HG03066 (cell line): ENCODE measurements around the gene PRPSAP1.
"Not testable (repeated sequence)": the region's sequence is repeated elsewhere in the genome, so short reads cannot be mapped to it uniquely, and the experiment has no call there.

Experiments used
- ATAC-seq: cut with Tn5 transposase; IDR thresholded peaks from one replicate; pipeline ENCODE4 v1.9.1; 2021; ENCODE audit warnings: low read depth; ENCODE audit not compliant: unreplicated experiment

Gene PRPSAP1

GRCh38 chr17:76363107-76363842, 9.6 kb upstream of the PRPSAP1 start:
- no peak for ATAC-seq

GRCh38 chr17:76360461-76360860, 6.7 kb upstream of the PRPSAP1 start:
- ATAC-seq: no peak

- ATAC-seq: not testable (repeated sequence)
Measured at GRCh38 chr17:76359776-76360175, 6.1 kb upstream of the PRPSAP1 start.

GRCh38 chr17:76359375-76359774, 5.7 kb upstream of the PRPSAP1 start:
- no peak for ATAC-seq

GRCh38 chr17:76357597-76358158, 4.0 kb upstream of the PRPSAP1 start:
- no peak for ATAC-seq

DNA sequence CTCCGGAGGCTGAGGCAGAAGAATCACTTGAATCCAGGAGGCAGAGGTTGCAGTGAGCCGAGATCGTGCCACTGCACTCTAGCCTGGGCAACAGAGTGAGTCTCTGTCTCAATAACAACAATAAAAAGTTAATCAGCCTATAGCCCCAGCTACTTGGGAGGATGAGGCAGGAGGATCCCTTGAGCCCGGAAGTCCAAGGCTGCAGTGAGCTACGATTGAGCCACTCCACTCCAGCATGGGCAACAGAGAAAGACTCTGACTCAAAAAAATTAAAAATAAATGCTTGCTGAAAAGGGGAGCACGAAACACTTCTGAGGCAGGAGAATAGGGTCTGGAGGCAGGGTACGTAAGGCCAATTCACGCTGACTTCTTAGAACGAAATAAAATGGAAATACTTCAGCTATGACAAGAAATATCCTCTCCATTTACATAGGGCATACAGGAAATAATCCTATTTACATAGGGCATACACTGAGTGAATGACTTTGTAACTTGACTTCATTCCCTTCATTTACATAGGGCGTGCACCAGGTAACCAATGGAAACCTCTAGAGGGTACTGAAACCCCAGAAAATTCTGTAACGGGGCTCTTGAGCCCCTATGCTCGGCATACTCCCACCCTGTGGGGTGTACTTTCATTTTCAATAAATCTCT, 3.2 kb upstream of the PRPSAP1 start:
- no peak for ATAC-seq

- no peak for ATAC-seq
Measured at GRCh38 chr17:76354747-76355310, 1.1 kb upstream of the PRPSAP1 start.

DNA sequence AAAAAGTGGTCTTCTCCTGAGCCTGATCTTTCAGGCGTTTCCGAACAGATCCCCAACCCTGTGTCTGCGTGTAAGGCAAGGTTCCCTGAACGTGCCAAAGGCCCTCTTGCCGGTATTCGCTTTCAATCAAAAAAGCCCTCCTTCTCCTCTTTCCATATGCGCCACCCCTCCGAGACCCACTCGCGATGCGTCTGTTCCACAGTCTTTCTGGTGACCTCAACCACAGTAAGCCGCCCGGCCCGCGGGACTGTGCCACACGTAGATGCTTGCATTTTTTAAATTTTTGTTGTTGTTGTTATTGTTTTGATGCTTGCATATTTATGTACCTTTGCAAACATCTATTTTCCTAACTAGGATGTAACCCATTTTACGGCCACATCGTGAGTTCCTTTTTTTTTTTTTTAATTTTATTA, 607 bp upstream of the PRPSAP1 start:
- no peak for ATAC-seq

- peak; percentile 11 for ATAC-seq
Measured at GRCh38 chr17:76353004-76353598, 615 bp downstream of the PRPSAP1 start.

GRCh38 chr17:76351526-76352071, 2.1 kb downstream of the PRPSAP1 start:
- no peak for ATAC-seq

DNA sequence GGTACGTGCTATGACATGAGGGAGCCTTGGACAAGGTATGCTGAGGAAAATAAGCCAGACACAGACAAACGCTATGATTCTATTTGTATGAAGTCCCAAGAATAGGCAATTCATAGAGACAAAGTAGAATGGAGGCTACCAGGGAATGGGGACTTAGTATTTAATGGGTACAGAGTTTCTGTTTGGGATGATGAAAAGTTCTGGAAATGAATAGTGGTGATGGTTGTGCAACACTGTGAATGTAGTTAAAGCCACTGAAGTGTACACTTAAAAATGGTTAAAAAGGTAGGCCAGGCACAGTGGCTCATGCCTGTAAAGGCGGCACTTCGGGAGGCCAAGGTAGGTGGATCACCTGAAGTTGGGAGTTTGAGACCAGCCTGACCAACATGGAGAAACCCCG, 3.3 kb downstream of the PRPSAP1 start:
- ATAC-seq: no peak

GRCh38 chr17:76346936-76347335, 6.8 kb downstream of the PRPSAP1 start:
- ATAC-seq: not testable (repeated sequence)

- no peak for ATAC-seq
Measured at GRCh38 chr17:76345377-76345974, 8.2 kb downstream of the PRPSAP1 start.

DNA sequence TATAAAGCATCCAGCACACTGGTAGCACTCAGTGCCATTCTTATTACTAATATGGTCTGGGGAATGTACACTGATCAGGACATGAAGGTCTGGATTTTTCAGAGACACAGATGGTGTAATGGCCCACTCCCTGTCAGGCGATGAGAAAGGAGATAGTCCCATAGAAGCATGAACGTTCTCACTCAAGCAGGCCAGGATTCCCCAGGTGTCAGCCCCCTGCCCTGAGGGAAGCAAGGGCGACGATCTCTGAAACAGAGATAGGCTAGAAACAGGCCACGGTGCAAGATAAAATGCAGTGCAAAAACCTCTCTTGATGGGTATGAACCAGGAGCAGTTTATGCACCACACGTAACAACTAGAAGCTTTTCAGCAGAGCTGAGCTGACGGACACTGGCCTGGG, 10.6 kb downstream of the PRPSAP1 start:
- ATAC-seq: no peak

GRCh38 chr17:76341301-76341700, 12.4 kb downstream of the PRPSAP1 start:
- no peak for ATAC-seq

DNA sequence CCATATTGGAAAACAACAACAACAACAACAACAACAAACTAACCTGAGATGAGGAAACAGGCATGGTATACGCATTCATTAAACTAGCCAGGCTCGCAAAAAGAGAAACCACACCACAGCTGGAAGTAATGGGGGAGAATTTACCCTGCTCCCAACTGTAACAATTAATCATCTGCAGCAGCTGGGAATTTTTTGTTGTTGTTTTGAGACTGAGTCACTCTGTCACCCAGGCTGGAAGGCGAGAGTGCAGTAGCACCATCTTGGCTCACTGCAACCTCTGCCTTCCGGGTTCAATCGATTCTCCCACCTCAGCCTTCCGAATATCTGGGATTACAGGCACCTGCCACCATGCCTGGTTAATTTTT, 16.3 kb downstream of the PRPSAP1 start:
- no peak for ATAC-seq

DNA sequence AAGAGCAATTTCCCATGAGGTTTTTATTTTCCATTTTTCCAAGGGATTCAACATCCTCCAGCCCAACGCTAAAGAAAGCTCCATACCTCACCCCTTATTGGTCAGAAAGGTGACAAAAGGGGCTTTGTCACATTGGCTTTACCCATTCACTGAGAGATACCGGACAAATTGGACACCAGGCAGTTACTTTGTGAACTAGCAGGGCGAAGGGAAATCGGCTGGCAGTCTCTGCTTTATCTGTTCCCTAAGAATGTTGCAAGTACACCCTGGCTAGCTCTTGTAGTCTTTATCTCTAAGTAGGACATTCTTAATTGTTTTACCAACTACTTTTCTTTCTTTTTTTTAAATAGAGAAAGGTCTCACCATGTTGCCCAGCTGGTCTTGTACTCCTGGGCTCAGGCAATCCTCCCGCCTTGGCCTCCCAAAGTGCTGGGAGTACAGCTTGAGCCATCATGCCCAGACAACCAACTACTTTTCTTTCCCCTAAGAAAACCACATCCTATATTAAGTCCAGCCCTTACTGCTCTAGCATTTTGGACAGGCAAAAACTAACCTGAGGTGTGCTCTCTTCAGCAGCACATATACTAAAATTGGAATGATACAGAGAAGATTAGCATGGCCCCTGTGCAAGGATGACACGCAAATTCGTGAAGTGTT, 16.8 kb downstream of the PRPSAP1 start:
- ATAC-seq: no peak

- no peak for ATAC-seq
Measured at GRCh38 chr17:76335716-76336381, 17.9 kb downstream of the PRPSAP1 start.

DNA sequence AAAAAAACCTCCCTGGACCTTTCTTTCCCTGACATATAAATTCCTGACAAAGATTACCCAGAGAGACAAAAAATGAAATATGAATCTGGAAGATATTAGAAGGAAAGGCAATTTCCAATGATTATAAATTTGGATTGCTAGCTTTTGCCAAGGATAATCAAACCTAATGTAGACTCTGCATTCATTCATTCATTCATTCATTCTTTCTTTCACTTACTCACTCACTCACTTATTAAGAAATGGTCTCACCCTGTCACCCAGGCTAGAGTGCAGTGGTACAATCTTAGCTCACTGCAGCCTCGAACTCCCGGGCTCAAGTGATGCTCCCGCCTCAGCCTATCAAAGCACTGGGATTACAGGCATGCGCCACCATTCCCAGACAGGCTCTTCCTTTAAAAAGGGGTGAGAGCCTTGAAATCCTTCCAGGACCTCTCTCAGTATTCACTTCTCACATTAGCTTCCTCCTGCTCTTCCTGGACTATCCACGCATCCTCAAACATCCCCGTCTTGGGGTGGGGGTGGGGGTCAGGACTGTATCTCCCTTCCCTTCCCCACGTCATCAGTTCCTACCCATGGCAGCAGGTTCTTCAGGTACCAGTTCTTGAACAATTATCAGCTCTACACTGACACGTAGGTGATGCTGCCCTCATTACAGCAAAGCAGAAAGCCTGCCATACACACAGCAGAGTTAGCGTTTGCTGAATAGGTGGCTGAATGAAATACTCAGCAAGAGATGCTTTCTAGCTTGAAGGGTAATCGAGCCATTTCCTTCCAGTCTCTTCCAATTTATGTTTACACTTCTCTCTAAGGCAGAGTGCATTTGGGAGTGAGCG, 19.8 kb downstream of the PRPSAP1 start:
- no peak for ATAC-seq
